HCT116 (cell line): Measurements from ENCODE around the gene DYNLT2. TPM values are rescaled to one million over a fixed set of nuclear protein-coding genes. Genes with fewer than 3 reads are reported as not detected.

Source experiments
- ATAC-seq: fragments of 200-7000 bp; cut with Tn5 transposase; 2 replicates; pipeline ENCODE4 v1.9.1; 2020; ENCODE audit warnings: mild to moderate bottlenecking, moderate library complexity
- BruUV-seq: library from RNA; stranded (reverse); fragments of 400-500 nt; replicated peaks from 2 replicates; lab custom pipeline; 2021; lab: Mats Ljungman, UMichigan
- CTCF ChIA-PET: fragments of 300-600 bp; sonication (Branson Sonifier 250); formaldehyde crosslinking; loops from one replicate; lab custom pipeline; 2021; ENCODE audit warnings: antibody characterized with exemption; lab: Charles Lee
- POLR2A ChIA-PET: fragments of 300-600, 350-600 bp; sonication (Branson Sonifier 250); formaldehyde crosslinking; loops from one replicate; lab custom pipeline; 2021; ENCODE audit warnings: antibody characterized with exemption; lab: Charles Lee
- RAD21 ChIA-PET, 2 experiments: fragments of 300-600 bp; sonication (Branson Sonifier 250); formaldehyde crosslinking; loops; one replicate each; lab custom pipeline; 2023; ENCODE audit warnings: low total read pairs in 2 of 2; ENCODE audit not compliant: uncharacterized antibody in 2 of 2, unreplicated experiment in 2 of 2, low non-redundant PET in 1 of 2; lab: Charles Lee
- DNase-seq: peaks from one replicate; pipeline ENCODE4 v3.0.0-alpha.2; 2010; ENCODE audit warnings: low read depth, low spot score
- H2AFZ ChIP-seq: fragments of 200-600 bp; shearing (Covaris generic), sonication (generic); 2 replicates; pipeline ENCODE4 v1.6.1; 2017; ENCODE audit warnings: low read depth, mixed run types, mixed read lengths, antibody characterized with exemption, low read length; ENCODE audit not compliant: poor library complexity, severe bottlenecking
- H3K27ac ChIP-seq: 2 replicates; pipeline ENCODE4 v1.5.1; 2012; ENCODE audit warnings: low read depth, low read length
- H3K27me3 ChIP-seq: fragments of 200-600 bp; sonication (generic); 2 replicates; pipeline ENCODE4 v1.6.1; 2016; ENCODE audit warnings: mixed run types, low read length, mixed read lengths; ENCODE audit not compliant: insufficient read depth
- H3K36me3 ChIP-seq, 2 experiments: fragments of 200-500 bp in 1 of 2; fragments of 200-600 bp in 1 of 2; sonication (Bioruptor generic) in 1 of 2; sonication (generic) in 1 of 2; 2 replicates each; pipeline versions ENCODE4 v1.5.1 to v1.6.1; 2014 to 2016; ENCODE audit warnings: low read length in 2 of 2, inconsistent platforms in 1 of 2, mixed read lengths in 1 of 2, mixed run types in 1 of 2; ENCODE audit not compliant: insufficient read depth in 2 of 2, control insufficient read depth in 1 of 2
- H3K4me1 ChIP-seq, 2 experiments: fragments of 200-600 bp in 1 of 2; sonication (generic) in 1 of 2; 2 replicates each; pipeline versions ENCODE4 v1.5.1 to v1.6.1; 2012 to 2017; ENCODE audit warnings: low read length in 2 of 2, inconsistent platforms in 1 of 2, mild to moderate bottlenecking in 1 of 2, mixed read lengths in 1 of 2, mixed run types in 1 of 2, moderate library complexity in 1 of 2; ENCODE audit not compliant: insufficient read depth in 2 of 2, control insufficient read depth in 1 of 2
- H3K4me2 ChIP-seq: fragments of 200-600 bp; sonication (generic); 2 replicates; pipeline ENCODE4 v1.6.1; 2017; ENCODE audit warnings: mixed run types, low read length, mixed read lengths
- H3K4me3 ChIP-seq, 2 experiments: fragments of 200-600 bp in 1 of 2; sonication (generic) in 1 of 2; replicated peaks in 1 of 2; 2 replicates each; pipeline ENCODE4 v1.5.1; 2011 to 2016; ENCODE audit warnings: low read length in 2 of 2, control low read depth in 1 of 2, low read depth in 1 of 2, mild to moderate bottlenecking in 1 of 2, mixed read lengths in 1 of 2, mixed run types in 1 of 2
- H3K79me2 ChIP-seq: fragments of 200-600 bp; sonication (generic); 2 replicates; pipeline ENCODE4 v1.6.1; 2017; ENCODE audit warnings: mild to moderate bottlenecking, mixed run types, low read length, moderate library complexity, mixed read lengths; ENCODE audit not compliant: insufficient read depth
- H3K9ac ChIP-seq: fragments of 200-600 bp; sonication (generic); 2 replicates; pipeline ENCODE4 v1.6.1; 2016; ENCODE audit warnings: low read length, mixed read lengths
- H3K9me2 ChIP-seq: fragments of 200-600 bp; sonication (generic), shearing (Covaris generic); 2 replicates; pipeline ENCODE4 v1.6.1; 2017; ENCODE audit warnings: mixed run types, mild to moderate bottlenecking, moderate library complexity; ENCODE audit not compliant: insufficient read depth
- H3K9me3 ChIP-seq, 2 experiments: fragments of 200-500 bp in 1 of 2; fragments of 200-600 bp in 1 of 2; sonication (Bioruptor generic) in 1 of 2; sonication (generic) in 1 of 2; 2 replicates each; pipeline ENCODE4 v1.6.1; 2014 to 2017; ENCODE audit warnings: low read length in 2 of 2, mixed read lengths in 2 of 2, inconsistent platforms in 1 of 2, low read depth in 1 of 2, mild to moderate bottlenecking in 1 of 2, mixed run types in 1 of 2, moderate library complexity in 1 of 2; ENCODE audit not compliant: control insufficient read depth in 1 of 2, insufficient read depth in 1 of 2
- H4K20me1 ChIP-seq: fragments of 200-600 bp; sonication (generic), shearing (Covaris generic); 2 replicates; pipeline ENCODE4 v1.6.1; 2017; ENCODE audit warnings: mixed run types, mild to moderate bottlenecking, moderate library complexity; ENCODE audit not compliant: insufficient read depth
- CBX3 ChIP-seq: IDR thresholded peaks from 2 replicates; pipeline ENCODE4 v1.6.1; 2012; ENCODE audit warnings: low read depth
- CTCF ChIP-seq, 3 experiments: fragments of 200-600 bp in 1 of 3; sonication (generic) in 1 of 3; IDR thresholded peaks in 2 of 3; conservative IDR thresholded peaks in 1 of 3; 2 replicates each; pipeline ENCODE4 v1.5.1; 2012 to 2017; ENCODE audit warnings: low read depth in 2 of 3, low read length in 2 of 3, antibody characterized with exemption in 1 of 3, borderline replicate concordance in 1 of 3, control low read depth in 1 of 3, mild to moderate bottlenecking in 1 of 3, mixed read lengths in 1 of 3, mixed run types in 1 of 3, moderate library complexity in 1 of 3; ENCODE audit not compliant: insufficient read depth in 1 of 3
- EGR1 ChIP-seq: IDR thresholded peaks from 2 replicates; pipeline ENCODE4 v1.6.1; 2012; ENCODE audit warnings: low read depth
- EZH2phosphoT487 ChIP-seq: fragments of 200-600 bp; IDR thresholded peaks from 2 replicates; pipeline ENCODE4 v1.6.1; 2018; ENCODE audit warnings: antibody characterized with exemption, borderline replicate concordance
- JUND ChIP-seq: IDR thresholded peaks from 2 replicates; pipeline ENCODE4 v1.6.1; 2012
- POLR2A ChIP-seq: IDR thresholded peaks from 2 replicates; pipeline ENCODE4 v1.7.0; 2011; ENCODE audit warnings: borderline replicate concordance; ENCODE audit not compliant: insufficient read depth, insufficient read length; ENCODE audit errors: extremely low read depth
- POLR2AphosphoS5 ChIP-seq: IDR thresholded peaks from 2 replicates; pipeline ENCODE4 v1.6.1; 2011; ENCODE audit warnings: mild to moderate bottlenecking, low read depth, low read length, moderate library complexity
- RAD21 ChIP-seq: IDR thresholded peaks from 2 replicates; pipeline ENCODE4 v1.6.1; 2012; ENCODE audit warnings: low read depth, mild to moderate bottlenecking
- SIN3A ChIP-seq: IDR thresholded peaks from 2 replicates; pipeline ENCODE4 v1.6.1; 2012; ENCODE audit warnings: low read depth
- SRF ChIP-seq: IDR thresholded peaks from 2 replicates; pipeline ENCODE4 v1.6.1; 2012; ENCODE audit warnings: low read depth
- TCF7L2 ChIP-seq: IDR thresholded peaks from 2 replicates; pipeline ENCODE4 v1.7.0; 2011; ENCODE audit warnings: borderline replicate concordance, inconsistent platforms; ENCODE audit not compliant: insufficient read depth, insufficient read length; ENCODE audit errors: extremely low read depth
- ZBTB33 ChIP-seq: IDR thresholded peaks from 2 replicates; pipeline ENCODE4 v1.6.1; 2011; ENCODE audit warnings: mild to moderate bottlenecking, low read length, moderate library complexity; ENCODE audit not compliant: insufficient replicate concordance; ENCODE audit errors: extremely low read depth
- ZNF274 ChIP-seq: fragments of 200-500 bp; sonication (Bioruptor generic); IDR thresholded peaks from 2 replicates; pipeline ENCODE4 v1.6.1; 2014; ENCODE audit warnings: mild to moderate bottlenecking, low read depth, low read length, inconsistent platforms
- intact Hi-C: fragments of 100-400 bp; cut with micrococcal nuclease; formaldehyde crosslinking; loops from 2 replicates; pipeline ENCODE4 v1.10.0; 2022
- total RNA-seq: library from RNA; stranded (reverse); gene quantifications from one replicate; pipeline ENCODE4 v1.2.1, GENCODE V29; 2021; ENCODE audit not compliant: unreplicated experiment

The DYNLT2 gene
- total RNA-seq, 1 experiment from 2014 or later = 1.5 TPM

- H3K36me3 ChIP-seq = peaks cover 15 to 28% of the 10 kb centered on the region in 2 experiments; a peak in 3 of 4 replicates
- POLR2A ChIA-PET = no interaction called here
- BruUV-seq = no TSS peak
These were observed 12.5 kb upstream of the DYNLT2 start for GRCh38 chr6:169763881-169764280.

More at GRCh38 chr6:169763881-169764280, 12.5 kb upstream of the DYNLT2 start:
- intact Hi-C loops = no loop called here
- no peaks in the 10 kb centered on the region for H3K27me3 ChIP-seq
- H2AFZ ChIP-seq = no peak overlapping the region
- no peaks in the 10 kb centered on the region for H3K9me2 ChIP-seq
- no peak overlapping the region for H3K4me2 ChIP-seq
- no peak for TF ChIP-seq ZBTB33
- TF ChIP-seq SIN3A = no peak
- no peak for TF ChIP-seq EGR1
- no peak for TF ChIP-seq ZNF274
- TF ChIP-seq POLR2AphosphoS5 = no peak
- TF ChIP-seq RAD21 = no peak
- TF ChIP-seq EZH2phosphoT487 = no peak
- no peak for TF ChIP-seq POLR2A
- no peak for TF ChIP-seq TCF7L2
- no peak for TF ChIP-seq CTCF (IDR thresholded peaks at IDR 0.05 in 2 of 3, conservative IDR thresholded peaks at IDR 0.05 in 1 of 3; ENCODE audit: borderline replicate concordance in 1 of 3, insufficient read depth in 1 of 3, low read depth in 2 of 3, low read length in 2 of 3)
- TF ChIP-seq JUND = no peak
- no peak for TF ChIP-seq SRF
- no peak for TF ChIP-seq CBX3
- TF ChIP-seq, all 23 proteins: peak for 0
- H3K4me1 ChIP-seq = no peaks in the 10 kb centered on the region
- no peaks in the 10 kb centered on the region for H3K79me2 ChIP-seq
- H3K9me3 ChIP-seq = no peaks in the 10 kb centered on the region
- H3K27ac ChIP-seq = no peak overlapping the region
- no peak overlapping the region for H3K4me3 ChIP-seq
- DNase-seq (no peak), ATAC-seq (no peak)
- ChIA-PET CTCF (no interaction called here), RAD21 (interaction anchor here in 1 of 2 experiments (0.7 kb wide), 1 partner anchor 441 kb away, joined by 4 read pairs; no protein-coding TSS in a partner anchor)
- no peaks in the 10 kb centered on the region for H4K20me1 ChIP-seq
- H3K9ac ChIP-seq = no peak overlapping the region
